Measurements from ENCODE around the gene SERPIND1.
"Not testable (repeated sequence)": the region's sequence is repeated elsewhere in the genome, so short reads cannot be mapped to it uniquely, and the experiment has no call there.

SERPIND1 gene

DNA sequence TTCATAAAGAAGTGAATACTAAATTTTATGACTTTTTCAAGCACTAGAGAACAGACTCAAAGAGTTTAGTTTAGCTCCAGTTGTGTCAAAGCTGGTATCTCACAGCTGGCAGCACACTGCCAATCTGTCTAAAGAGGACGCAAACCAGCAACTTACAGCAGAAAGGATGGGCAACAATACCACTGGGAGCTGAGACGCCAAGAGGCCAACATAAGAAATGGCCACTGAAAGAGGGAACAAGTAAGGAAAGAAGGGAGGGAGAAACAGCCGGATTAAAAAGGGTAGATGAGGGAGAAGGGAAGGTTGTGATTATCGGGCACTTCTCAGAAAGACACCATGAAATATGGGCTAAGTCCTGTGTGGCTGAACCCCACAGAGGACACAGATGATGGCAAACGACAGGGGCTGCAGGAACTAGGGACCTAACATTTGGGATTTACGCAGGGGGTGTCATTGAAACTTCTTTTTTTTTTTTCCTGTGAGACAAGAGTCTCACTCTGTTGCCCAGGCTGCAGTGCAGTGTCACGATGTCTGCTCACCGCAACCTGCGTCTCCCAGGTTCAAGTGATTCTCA is 41.7 kb downstream of the SERPIND1 start:
- DNase-seq = no peak

DNA sequence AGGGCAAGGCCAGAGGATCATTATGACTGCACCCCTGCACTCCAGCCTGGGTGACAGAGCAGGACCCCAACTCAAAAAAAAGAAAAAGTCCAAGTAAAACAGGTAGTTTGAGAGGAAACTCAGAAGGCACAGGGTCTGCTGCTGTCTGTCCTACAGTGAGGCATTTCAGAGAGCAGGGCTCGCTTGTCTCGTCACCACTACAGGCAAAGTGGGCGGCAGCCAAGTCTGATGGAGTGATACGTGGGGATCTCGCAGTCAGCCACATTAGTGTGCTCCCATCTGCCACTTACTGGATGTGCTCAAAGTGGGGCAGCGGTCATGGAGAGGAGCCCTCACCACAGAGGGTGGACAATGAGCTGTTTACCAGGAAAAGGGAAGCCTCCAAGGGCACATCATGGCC is 42.6 kb downstream of the SERPIND1 start:
- DNase-seq = no peak

GRCh38 chr22:20818471-20818870 is 44.6 kb downstream of the SERPIND1 start:
- no peak for DNase-seq

DNA sequence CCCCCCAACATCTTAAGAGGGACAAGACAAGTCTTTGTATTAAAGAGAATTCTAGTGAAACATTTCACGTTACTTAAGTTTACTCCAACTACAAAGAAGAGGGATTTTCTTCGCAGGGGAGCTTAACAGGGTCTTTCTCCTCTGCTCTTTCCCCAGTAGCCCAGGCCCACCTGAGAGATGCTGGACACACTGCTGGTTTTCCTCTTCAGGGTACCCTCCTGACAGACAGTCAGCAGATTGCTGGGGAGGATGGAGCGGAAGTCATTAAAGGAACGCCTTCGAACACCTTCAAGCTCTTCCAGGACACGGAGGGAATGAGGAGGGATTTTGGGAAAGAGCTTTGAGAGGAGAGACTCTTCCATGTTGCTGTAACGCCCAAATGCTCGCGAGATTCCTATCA is 45.6 kb downstream of the SERPIND1 start:
- no peak for DNase-seq

DNA sequence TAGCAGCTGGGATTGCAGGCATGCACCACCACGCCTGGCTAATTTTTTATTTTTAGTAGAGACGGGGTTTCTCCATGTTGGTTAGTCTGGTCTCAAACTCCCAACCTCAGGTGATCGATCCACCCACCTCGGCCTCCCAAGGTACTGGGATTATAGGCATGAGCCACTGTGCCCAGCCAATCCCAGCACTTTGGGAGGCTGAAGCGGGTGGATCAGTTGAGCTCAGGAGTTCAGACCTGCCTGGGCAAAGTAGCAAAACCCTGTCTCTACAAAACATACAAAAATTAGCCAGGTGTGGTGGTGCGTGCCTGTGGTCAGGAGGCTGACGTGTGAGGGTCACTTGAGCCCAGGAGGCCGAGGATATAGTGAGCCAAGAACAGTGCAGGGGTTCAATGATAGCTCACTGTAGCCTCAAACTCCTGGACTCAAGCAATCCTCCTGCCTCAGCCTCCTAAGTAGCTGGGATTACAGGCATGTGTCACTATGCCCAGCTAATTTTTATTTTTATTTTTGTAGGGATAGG is 47.9 kb downstream of the SERPIND1 start:
- DNase-seq = not testable (repeated sequence)

DNA sequence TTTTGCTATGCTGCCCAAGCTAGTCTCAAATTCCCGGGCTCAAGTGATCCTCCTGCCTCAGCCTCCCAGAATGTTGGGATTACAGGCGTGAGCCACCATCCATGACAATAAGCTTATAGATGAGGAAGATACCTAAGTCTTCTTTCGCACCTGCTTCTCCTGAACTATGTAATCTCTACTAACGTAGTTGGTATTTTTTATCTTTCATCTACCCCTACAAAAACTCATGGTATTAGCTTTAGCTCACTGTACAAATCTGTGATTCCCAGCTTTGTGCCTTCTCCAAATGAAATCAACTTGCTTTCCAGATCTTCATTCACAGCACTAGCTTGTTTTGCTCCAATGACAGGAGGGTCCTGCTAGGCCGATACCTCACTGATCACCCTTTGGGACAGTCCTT is 48.3 kb downstream of the SERPIND1 start:
- DNase-seq = no peak

- DNase-seq = no peak
Observed at GRCh38 chr22:20823264-20823663, 49.4 kb downstream of the SERPIND1 start.

- DNase-seq = not testable (repeated sequence)
Observed at GRCh38 chr22:20825216-20825615, 51.3 kb downstream of the SERPIND1 start.

GRCh38 chr22:20825624-20826023 is 51.7 kb downstream of the SERPIND1 start:
- DNase-seq = no peak

GRCh38 chr22:20826373-20827152 is 52.6 kb downstream of the SERPIND1 start:
- DNase-seq = not testable (repeated sequence)

DNA sequence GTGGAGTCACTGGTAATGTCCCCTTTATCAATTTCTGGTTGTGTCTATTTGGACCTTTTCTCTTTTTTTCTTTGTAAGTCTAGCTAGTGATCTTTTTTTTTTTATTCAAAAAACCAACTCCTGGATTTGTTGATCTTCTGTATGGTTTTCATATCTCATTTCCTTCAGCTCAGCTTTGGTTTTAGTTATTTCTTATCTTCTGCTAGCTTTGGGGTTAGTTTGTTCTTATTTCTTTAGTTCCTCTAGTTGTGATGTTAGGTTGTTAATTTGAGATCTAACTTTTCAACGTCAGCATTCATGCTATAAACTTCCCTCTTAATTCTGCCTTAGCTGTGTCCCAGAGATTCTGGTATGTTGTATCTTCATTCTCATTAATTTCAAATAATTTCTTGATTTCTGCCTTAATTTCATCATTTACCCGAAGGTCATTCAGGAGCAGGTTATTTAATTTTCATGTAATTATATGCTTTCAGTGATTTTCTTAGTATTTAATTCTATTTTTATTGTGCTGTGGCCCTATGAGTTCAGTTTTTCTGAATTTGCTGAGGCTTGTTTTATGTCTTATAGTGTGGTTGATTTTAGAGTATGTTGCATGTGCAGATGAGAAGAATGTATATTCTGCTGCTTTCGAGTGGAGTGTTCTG is 55.7 kb downstream of the SERPIND1 start:
- no peak for DNase-seq

- no peak for DNase-seq
Observed at GRCh38 chr22:20833225-20833665, 59.3 kb downstream of the SERPIND1 start.

DNA sequence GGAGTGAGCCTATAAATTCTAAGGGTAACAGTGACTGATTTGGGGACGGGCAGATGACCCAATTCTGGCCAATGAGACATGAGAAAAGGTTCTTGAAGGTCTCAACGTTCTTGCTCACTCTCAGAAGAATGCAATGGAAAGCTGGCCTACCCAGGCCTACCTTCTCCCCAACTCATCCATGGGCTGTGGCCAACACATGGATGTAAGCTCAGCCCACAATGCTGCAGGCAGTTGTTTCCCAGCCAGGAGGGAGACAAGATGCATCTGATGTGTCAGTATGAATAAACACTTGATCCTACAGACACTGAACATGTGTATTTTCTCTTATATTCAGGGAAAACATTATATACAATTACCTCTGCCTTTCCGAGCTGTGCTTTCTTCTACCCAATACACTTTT is 60.3 kb downstream of the SERPIND1 start:
- no peak for DNase-seq

- DNase-seq = no peak
Observed at GRCh38 chr22:20834725-20835124, 60.8 kb downstream of the SERPIND1 start.
